HL-60 (cell line): ENCODE results near the gene ACTL10.
A peak's percentile ranks its signal among the peaks of the same experiment; 100 is the strongest.

Experiments
- DNase-seq, 2 experiments: peaks; one replicate each; pipeline ENCODE4 v3.0.0-alpha.2; 2010 to 2020; ENCODE audit warnings: low read depth in 1 of 2, low spot score in 1 of 2
- H3K27ac ChIP-seq: fragments of 250-450 bp; sonication (Bioruptor Pico); replicated peaks from 2 replicates; pipeline ENCODE4 v1.5.1; 2020; ENCODE audit warnings: mild to moderate bottlenecking, moderate library complexity
- H3K27me3 ChIP-seq: fragments of 250-450 bp; sonication (Bioruptor Pico); 2 replicates; pipeline ENCODE4 v1.5.1; 2021; ENCODE audit warnings: mild to moderate bottlenecking, moderate library complexity; ENCODE audit not compliant: insufficient read depth, poor library complexity, severe bottlenecking
- H3K4me3 ChIP-seq: replicated peaks from 2 replicates; pipeline ENCODE4 v1.5.1; 2011; ENCODE audit warnings: mild to moderate bottlenecking, control low read depth, low read length; ENCODE audit not compliant: insufficient read depth
- CTCF ChIP-seq: IDR thresholded peaks from one replicate; pipeline ENCODE4 v1.5.1; 2011; ENCODE audit warnings: low read length, control low read depth, inconsistent platforms; ENCODE audit not compliant: insufficient read depth
- GABPA ChIP-seq: IDR thresholded peaks from 2 replicates; pipeline ENCODE4 v1.6.1; 2012; ENCODE audit warnings: low read depth
- POLR2AphosphoS5 ChIP-seq: IDR thresholded peaks from 2 replicates; pipeline ENCODE4 v1.6.1; 2012; ENCODE audit warnings: low read depth
- SPI1 ChIP-seq: IDR thresholded peaks from 2 replicates; pipeline ENCODE4 v1.6.1; 2012; ENCODE audit warnings: low read depth, mild to moderate bottlenecking, borderline replicate concordance
- TF ChIP-seq, protein P1 (sequence below): IDR thresholded peaks from 2 replicates; pipeline ENCODE4 v1.6.1; 2012; ENCODE audit warnings: low read depth; ENCODE audit not compliant: insufficient replicate concordance

The ACTL10 gene

DNA sequence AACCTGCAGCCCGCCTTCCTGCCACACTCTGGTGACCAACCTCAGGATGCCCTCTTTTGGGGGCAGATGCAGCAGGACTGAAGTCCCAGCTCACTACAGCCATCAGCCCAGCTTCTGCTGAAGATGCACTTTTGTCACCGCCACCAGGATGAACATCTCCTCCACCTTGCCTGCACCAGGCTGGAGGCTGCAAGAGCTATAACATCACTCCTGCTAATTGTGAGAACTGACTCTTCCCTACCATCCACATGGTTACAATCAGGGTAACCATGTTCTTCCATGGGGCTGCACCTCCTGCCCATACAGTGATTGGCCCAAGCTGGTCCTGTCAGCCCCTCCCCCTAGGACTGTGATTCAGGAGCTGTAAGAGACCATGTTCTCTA is 2.0 kb upstream of the ACTL10 start:
- no peak overlapping the region for H3K4me3 ChIP-seq

DNA sequence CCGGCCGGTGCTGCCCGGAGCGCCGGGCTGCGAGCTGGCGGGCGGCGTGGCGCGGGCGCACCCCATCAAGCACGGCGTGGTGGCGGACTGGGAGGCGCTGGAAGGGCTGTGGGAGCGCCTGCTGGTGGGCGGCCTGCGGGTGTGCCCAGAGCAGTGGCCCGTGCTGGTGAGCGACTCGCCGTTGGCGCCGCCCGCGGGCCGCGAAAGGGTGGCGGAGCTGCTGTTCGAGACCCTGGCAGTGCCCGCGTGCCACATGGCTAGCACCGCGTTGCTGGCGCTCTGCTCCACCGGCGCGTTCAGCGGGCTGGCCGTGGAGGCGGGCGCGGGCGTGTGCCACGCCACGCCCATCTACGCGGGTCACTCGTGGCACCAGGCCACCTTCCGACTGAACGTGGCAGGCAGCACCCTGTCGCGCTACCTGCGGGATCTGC is 517 bp downstream of the ACTL10 start:
- TF ChIP-seq SPI1 (no peak), POLR2AphosphoS5 (no peak), GABPA (no peak), CTCF (no peak)
- TF ChIP-seq, protein P1, sequence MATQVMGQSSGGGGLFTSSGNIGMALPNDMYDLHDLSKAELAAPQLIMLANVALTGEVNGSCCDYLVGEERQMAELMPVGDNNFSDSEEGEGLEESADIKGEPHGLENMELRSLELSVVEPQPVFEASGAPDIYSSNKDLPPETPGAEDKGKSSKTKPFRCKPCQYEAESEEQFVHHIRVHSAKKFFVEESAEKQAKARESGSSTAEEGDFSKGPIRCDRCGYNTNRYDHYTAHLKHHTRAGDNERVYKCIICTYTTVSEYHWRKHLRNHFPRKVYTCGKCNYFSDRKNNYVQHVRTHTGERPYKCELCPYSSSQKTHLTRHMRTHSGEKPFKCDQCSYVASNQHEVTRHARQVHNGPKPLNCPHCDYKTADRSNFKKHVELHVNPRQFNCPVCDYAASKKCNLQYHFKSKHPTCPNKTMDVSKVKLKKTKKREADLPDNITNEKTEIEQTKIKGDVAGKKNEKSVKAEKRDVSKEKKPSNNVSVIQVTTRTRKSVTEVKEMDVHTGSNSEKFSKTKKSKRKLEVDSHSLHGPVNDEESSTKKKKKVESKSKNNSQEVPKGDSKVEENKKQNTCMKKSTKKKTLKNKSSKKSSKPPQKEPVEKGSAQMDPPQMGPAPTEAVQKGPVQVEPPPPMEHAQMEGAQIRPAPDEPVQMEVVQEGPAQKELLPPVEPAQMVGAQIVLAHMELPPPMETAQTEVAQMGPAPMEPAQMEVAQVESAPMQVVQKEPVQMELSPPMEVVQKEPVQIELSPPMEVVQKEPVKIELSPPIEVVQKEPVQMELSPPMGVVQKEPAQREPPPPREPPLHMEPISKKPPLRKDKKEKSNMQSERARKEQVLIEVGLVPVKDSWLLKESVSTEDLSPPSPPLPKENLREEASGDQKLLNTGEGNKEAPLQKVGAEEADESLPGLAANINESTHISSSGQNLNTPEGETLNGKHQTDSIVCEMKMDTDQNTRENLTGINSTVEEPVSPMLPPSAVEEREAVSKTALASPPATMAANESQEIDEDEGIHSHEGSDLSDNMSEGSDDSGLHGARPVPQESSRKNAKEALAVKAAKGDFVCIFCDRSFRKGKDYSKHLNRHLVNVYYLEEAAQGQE: no peak
- no peak overlapping the region for H3K27ac ChIP-seq
- H3K27me3 ChIP-seq: no peaks in the 10 kb centered on the region
- peak; percentile 35 to 42 for DNase-seq
- H3K4me3 ChIP-seq: peak overlapping the region; percentile 45

More for the DNA sequence above, 2.0 kb upstream of the ACTL10 start:
- Histone ChIP-seq H3K27ac (no peak overlapping the region), H3K27me3 (no peaks in the 10 kb centered on the region)
- TF ChIP-seq CTCF: no peak
- no peak for TF ChIP-seq GABPA
- TF ChIP-seq, protein P1: no peak
- TF ChIP-seq SPI1: no peak
- no peak for TF ChIP-seq POLR2AphosphoS5
- DNase-seq: no peak

DNA sequence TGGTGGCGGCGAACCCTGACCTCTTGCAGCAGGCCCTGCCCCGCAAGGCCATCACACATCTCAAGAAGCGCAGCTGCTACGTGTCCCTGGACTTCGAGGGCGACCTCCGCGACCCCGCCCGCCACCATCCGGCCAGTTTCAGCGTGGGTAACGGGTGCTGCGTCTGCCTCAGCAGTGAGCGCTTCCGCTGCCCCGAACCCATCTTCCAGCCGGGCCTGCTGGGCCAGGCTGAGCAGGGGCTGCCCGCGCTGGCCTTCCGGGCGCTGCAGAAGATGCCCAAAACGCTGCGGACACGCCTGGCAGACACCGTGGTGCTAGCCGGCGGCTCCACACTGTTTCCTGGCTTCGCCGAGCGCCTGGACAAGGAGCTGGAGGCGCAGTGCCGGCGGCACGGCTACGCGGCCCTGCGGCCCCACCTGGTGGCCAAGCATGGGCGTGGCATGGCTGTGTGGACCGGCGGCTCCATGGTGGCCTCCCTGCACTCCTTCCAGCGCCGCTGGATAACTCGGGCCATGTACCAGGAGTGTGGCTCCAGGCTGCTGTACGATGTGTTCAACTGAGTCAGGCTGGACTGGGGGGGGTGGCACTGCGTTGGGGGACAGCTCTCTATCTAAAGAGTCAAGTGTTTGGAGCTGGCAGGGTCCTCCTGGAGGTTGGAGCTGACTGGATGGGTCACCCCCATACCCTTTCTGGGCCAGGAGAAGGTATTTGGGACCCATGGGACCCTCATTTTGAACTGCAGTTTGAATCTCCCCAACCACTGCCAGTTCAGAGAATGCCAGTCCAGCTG is 1.1 kb downstream of the ACTL10 start:
- peak overlapping the region; percentile 45 for H3K4me3 ChIP-seq

More for the DNA sequence above, 1.1 kb downstream of the ACTL10 start:
- H3K27me3 ChIP-seq: no peaks in the 10 kb centered on the region
- TF ChIP-seq CTCF: peak; percentile 77
- no peak; the same call in 1 of the 2 replicates for TF ChIP-seq POLR2AphosphoS5
- DNase-seq: peak; percentile 55 to 75
- H3K27ac ChIP-seq: 0 out of 2 replicates have a peak overlapping the region, but pooled peaks have one; percentile 2
